ENCODE data around the gene IQCK.

GRCh38 chr16:19876501-19877059 is 158.5 kb downstream of the IQCK start:
- TF ChIP-seq CTCF (IDR thresholded peaks at IDR 0.05) = no peak
- no peak for TF ChIP-seq POLR2A (IDR thresholded peaks at IDR 0.05)

Data from heart left ventricle (tissue), 13 donors.